GM21717 (cell line): ENCODE measurements around the gene DNAJC15.
A peak's percentile ranks its signal among the peaks of the same experiment; 100 is the strongest.
"Not testable (repeated sequence)": the region's sequence is repeated elsewhere in the genome, so short reads cannot be mapped to it uniquely, and the experiment has no call there.

Experiments used
- ATAC-seq: cut with Tn5 transposase; IDR thresholded peaks from one replicate; pipeline ENCODE4 v1.9.1; 2021; ENCODE audit warnings: mild to moderate bottlenecking, moderate library complexity; ENCODE audit not compliant: unreplicated experiment

DNAJC15 gene

DNA sequence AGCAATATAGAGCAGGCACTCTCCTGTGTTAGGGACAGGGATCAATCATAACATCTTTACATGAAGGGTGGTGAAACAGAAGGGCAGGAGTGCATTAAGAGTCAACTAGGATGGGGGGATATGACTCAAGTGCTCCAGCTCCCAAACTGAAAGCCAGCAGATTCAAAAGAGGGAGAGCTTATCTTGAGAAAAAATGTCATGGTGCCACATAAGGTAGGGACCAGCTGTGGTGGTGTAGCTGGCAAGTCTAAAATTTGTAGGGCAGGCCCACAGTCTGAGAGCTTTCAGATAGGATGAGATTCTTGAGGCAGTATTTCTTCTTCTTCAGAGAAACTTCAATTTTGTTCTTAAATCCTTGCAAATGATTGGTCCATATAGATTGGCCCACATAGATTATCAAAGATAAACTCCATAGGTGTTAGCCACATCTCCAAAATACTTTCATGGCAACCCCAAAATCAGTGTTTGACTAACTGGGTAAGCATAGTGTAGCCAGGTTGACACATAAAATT lies 19.1 kb downstream of the DNAJC15 start:
- no peak for ATAC-seq

DNA sequence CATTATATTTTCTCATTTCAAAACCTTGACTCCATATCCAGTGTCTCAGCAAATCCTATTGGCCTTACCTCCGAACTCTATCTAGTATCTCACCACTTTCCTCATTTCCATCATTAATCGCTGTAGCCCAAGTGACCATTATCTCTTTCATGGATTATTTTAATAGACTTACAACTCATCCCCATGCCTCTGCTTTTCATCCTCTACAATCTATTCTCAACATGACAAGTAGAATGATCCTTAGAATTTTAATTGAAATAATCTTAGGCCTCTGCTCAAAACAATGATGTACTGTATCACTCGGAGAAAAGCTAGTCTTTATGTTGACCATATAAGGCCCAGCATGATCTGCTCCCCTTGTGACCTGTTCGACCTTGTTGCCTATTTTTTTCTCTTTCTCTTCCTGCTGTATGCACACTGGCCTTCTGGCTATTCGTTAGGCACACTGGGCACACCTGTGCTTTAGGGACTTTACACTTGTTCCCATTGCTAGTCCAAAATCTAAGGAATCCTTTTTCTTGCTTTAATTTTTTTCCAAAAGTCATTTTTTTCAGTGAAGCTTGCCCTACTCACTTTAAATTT lies 21.4 kb downstream of the DNAJC15 start:
- ATAC-seq: no peak

DNA sequence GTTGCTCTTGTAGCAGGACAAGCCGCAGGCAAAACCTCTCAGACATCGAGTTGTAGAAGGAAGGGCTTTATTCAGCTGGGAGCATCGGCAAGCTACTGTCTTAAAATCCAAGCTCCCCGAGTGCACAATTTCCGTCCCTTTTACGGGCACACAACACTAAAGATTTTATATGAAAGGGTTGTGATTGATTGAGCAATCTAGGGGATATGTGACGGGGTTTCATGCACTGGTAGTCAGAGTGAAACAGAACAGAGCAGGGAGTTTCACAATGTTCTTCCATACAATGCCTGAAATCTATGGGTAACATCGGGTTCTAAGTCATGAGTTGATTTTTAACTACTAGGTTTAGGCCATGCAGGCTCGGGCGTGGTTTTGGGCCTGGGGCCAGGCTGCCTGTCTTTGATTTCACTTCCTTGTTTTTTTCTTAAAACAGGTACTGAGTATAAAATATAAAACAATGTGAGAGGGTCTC lies 22.0 kb downstream of the DNAJC15 start:
- ATAC-seq: not testable (repeated sequence)

DNA sequence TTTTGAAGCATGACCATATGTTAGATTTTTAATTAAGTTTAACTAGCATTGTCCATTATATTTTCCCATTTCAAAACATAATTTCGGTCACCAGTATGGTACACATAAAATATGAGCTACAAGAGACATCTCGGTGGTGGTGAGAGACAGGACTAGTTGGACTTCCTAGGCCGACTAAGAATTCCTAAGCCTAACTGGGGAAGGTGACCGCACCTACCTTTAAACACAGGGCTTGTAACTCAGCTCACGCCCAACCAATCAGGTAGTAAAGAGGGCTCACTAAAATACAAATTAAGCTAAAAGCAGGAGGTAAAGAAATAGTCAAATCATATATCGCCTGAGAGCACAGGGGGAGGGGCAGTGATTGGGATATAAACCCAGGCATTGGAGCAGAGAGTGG lies 22.9 kb downstream of the DNAJC15 start:
- ATAC-seq: no peak

DNA sequence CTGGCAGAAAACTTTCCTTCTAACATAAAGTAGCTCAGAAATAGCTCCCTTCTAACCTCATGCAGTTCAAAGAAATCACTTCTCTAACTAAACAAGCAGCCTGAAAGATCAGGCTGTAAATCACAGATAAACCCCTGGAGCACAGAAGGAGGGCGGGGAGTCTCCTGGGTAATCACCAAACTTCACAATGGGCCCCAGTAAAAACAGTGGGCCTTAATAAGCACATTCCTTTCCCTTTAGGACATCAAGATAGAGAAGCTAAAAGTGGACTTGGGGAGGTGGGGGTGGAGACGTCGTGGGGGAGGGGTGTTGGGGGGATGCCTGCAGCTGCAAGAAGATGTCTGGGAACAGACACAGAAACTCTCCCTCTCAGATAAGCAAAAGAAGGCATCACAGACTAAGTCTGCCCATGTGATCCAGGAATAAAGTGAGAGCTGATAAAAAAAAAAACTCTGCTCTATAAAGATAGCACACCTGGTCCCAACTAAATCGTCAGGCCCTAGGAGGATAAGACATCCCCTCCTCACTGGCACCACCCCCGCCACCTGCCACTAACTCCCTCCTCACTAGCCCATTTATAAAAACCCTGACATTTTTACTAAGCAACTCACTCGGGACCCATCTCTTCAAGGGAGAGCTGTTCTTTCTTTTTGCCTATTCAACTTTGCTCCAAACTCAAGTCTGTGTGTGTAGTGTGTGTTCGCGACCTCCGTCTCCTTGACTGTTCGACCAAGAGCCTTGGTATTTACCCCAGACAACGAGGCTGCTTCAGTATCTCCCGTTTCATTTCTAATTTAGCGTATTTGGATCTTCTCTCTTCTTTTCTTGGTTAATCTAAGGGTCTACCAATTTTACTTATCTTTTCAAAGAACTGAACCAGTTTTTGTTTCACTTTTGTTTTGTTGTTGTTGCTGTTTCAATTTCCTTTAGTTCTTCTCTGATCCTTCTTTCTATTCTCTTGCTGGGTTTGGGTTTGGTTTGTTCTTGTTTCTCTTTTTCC lies 31.7 kb downstream of the DNAJC15 start:
- no peak for ATAC-seq

DNA sequence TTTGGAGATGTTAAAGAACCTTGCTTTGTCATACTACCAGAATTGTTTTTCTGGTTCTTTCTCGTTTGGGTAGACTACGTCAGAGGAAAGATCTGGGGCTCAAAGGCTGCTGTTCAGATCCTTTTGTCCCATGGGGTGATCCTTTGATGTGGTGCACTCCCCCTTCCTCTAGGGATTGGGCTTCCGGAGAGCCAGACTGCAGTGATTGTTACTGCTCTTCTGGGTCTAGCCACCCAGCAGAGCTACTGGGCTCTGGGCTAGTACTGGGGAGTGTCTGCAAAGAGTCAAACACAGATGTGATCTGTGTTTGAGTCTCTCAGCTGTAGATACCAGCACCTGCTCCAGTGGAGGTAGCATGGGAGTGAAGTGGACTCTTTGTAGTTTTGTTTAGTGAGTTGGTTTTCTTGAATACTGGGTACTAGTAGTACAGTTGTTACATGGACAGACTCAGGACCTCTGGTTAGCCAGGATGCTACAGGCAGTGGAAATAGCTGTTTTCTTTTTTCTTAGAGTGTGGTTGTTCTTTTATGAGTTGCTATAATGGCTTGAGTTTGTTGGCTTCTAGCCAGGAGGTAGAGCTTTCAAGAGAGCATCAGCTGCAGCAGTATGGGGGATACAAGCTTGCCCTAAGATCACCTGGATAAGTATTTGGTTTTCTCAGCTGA lies 34.4 kb downstream of the DNAJC15 start:
- no peak for ATAC-seq

DNA sequence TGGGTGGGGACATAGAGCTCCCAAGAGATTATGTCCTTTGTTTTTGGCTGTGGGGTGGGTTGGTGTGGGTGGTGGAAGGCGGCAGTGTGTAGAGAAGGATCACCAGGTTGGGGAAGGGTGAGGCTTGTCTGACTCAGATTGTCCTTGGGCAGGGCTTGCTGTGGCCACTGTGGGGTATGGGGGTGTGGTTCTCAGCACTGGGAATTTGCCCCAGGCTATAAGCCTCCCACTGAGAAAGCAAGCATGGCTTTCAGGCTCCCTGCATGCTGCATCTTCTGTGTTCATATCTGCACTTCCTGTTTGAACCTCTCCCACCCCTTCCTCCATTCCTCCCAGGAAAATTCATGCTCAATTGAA lies 34.9 kb downstream of the DNAJC15 start:
- no peak for ATAC-seq

DNA sequence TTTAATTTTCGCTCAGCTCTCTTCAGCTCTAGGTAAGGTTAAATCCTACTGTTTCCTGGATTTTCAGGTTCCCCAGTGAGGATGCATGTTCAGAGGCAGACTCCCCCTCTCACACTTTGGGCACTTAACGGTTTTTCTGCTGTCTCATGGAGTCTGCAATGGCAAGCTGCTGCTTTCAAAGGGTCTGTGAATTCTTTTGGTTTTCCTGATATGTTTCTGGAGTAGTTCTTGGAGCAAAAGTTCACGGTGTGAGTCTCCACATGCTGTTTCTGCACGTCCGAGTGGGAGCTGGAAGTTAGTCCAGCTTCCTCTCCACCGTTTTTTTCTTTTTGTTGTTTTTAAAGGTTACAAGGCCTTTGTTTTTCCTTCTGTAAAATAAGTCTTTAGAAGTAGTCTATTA lies 35.4 kb downstream of the DNAJC15 start:
- ATAC-seq: no peak

DNA sequence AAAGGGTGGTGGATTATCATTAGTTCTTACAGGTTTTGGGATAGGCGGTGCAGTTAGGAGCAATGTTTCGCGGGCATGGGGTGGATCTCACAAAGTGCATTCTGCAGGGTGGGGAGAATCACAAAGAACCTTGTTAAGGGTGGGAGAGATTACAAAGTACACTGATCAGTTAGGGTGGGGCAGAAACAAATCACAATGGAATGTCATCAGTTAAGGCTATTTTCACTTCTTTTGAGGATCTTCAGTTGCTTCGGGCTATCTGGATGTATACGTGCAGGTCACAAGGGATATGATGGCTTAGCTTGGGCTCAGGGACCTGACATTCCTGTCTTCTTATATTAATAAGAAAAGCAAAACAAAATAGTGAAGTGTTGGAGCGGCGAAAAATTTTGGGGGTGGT lies 36.4 kb downstream of the DNAJC15 start:
- ATAC-seq: not testable (repeated sequence)

DNA sequence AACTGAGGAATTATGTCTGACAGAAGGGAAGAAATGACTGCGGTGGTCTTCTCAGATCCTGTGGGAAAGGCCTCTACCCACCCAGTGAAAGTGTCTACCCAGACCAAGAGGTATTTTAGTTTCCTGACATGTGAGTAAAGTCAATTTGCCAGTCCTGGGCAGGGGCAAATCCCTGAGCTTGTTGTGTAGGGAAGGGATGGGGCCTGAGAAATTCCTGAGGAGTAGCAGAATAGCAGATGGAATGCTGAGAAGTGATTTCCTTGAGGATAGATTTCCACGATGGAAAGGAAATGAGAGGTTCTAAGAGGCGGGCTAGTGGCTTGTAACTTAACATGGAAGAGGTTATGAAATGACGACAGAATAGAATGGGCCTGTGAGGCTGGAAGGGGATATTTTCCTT lies 37.4 kb downstream of the DNAJC15 start:
- ATAC-seq: not testable (repeated sequence)

DNA sequence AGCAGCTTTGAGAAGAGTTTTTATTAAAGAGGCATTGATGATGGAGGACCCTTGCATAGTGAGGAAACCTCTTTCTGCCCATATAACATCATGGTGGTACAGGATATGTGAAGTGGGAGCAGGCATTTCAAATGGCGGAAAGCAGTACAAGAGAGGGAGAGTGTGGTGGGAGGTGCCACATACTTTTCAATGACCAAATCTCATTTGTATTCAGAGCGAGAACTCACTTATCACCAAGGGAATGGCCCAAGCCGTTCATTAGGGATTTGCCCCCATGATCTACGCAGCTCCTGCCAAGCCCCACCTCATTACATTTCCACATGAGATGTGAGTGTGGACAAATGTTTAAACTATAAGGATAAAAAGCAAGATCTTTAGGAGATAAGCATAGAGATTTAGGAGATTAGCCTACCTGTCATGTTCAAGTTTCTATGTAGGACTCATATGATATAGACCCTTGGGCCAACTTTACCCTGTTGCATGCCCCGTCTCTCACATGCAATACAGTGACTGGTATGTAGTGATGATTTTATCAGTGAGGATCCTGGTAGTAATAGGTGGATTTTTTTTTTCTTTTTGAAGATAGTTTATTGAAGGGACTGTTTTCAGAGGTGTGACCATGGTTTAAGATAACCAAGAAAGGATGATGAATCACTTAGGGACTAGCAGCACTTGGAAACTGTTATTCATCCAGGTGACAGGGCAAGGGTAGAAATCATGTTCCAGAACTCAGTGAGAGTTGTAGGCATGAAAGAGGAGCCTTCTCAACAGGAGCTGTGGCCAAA lies 38.3 kb downstream of the DNAJC15 start:
- ATAC-seq: no peak

DNA sequence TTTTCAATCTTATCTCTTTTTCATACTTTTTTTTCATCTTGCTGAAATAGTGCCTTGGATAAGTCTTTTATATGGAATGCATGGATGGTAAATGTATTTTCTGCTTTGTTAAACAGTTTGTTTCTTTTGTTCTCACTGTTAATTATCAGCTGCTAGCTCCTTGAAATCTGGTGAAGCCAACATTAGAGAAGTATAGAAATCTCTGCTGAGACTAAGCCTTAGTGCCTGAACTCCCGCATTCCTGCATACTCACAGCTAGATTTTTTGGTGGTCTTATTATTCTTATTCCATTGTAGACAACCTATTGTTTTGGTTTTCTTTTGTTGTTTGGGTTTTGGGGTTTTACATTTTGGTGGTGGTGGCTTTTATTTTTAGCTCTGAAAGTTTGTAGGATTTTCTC lies 48.4 kb downstream of the DNAJC15 start:
- ATAC-seq: no peak

DNA sequence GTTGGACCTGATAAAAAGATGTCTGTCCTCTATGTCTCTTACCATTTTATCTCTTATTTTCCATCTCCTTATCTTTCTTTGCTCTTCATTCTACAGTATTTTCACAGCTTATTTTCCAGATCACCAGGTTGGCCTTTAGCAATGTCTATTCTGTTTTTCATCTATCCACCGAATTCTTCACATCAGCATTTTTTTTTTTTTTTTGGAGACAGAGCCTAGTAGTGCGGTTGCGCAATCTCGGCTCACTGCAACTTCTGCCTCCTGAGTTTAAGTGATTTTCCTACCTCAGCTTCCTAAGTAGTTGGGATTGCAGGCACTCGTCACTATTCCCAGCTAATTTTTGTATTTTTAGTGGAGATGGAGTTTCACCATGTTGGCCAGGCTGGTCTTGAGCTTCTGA lies 49.0 kb downstream of the DNAJC15 start:
- no peak for ATAC-seq

DNA sequence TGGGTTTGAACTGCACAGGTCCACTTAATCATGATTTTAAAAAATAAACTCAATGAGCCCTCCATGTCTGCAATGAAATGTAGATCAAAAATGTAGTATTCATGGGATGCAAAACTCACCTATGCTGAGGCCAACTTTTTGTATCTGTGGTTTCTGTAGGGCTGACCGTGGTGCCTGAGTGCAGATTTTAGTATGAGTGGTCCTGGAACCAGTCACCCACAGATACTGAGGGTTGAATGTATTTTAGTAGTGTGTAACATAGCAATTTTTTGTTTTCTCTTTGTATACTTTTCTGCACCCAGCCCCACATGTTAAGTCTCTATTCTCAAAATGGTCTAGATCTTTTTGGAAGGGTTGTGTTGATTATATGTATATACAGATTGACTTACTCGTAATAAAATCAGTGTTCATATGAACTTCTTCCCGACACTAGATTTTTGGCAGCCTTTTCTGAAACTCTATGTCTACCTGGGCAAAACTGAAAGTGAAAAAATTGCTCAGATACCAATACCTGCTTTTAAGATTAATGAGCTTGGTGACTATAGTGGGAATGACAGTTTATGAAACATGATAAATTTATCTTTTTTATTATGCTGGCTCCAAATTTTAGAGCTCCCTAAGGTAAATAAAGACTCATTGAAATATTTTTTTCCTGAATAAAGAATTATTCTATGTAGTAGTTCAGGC lies 51.6 kb downstream of the DNAJC15 start:
- peak; percentile 70 for ATAC-seq

DNA sequence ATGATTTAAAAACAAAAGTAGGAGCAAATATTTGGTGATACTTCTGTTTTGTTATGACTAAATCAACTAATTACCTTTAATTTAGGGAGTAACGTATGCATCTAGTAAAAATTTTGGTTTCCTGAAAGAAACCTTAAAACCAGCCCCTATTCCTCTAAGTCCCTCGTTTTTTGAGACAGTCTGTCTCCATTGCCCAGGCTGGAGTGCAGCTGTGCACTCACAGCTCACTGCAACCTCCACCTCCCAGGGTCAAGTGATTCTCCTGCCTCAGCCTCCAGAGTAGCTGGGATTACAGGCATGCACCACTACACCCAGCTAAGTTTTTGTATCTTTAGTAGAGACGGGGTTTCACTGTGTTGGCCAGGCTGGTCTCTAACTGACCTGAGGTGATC lies 52.1 kb downstream of the DNAJC15 start:
- ATAC-seq: peak; percentile 22

DNA sequence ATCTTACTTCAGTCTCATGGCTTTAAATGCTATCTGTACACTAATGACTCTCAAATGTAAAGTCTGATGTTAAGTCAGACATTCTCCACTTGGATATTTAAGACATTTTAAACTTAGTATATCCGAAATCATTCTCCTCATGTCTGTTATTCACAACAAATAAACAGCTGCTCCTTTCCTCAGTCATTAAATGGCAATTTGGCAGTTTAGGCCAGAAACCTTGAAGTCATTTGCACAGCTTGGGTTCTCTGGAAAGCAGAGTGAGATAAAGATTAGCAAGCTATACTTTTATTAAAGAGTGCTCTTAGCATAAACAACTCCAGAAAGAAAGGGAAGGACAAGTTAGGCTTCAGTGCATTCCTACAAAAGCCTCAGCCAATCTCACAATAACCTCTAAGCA lies 53.7 kb downstream of the DNAJC15 start:
- no peak for ATAC-seq

DNA sequence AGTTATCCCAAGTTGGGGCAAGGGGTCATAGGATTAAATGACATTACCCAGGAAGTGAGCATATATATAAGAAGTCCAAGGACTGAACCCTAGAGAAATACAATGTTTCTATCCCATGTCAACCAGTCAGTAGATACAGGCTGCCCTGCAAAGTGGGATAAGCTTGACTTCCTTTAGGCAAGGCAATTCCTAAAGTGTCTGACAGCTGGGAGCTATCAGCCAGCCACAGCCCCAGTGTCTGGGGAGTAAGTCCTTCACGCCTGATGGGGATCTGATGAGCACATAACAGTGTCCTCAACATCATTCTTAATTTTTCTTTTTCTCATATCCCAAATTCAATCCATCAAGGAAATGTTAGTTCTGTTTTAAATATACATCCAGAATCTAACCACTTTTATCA lies 54.1 kb downstream of the DNAJC15 start:
- no peak for ATAC-seq

DNA sequence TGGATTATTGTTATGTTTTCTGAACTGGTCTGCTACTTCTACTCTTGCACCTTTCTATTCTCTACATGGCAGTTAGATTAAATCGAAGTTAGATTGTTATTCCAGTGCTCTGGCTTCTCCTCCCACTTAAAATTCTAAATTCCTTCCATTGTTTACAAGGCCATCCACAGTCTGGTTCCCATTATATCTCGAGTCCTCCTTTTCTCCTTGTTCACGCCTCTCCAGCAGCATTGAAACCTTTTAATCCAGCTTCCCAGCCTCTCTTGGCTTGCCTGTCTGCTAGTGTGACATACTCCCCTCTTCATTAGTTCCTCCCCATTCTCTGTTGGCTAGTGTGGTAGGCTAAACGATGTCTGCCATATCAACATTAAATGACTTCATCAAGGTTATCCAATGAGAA lies 54.5 kb downstream of the DNAJC15 start:
- no peak for ATAC-seq

DNA sequence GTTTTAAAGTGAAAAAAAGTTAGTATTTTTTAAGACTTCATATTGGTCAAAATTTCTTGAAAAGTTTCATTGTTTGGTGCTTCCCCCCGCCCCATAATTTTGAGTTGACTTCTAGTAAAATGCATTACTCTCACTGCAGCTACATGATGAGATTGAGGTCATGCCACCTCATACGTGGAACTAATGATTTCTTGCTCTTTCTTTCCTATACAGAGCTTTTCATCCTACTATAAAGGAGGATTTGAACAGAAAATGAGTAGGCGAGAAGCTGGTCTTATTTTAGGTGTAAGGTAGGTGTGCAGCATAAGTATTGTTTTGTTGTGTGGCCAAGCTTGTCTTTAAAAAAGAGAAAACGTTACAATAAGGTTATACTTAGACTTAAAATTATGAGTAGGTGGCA lies 55.0 kb downstream of the DNAJC15 start:
- no peak for ATAC-seq

DNA sequence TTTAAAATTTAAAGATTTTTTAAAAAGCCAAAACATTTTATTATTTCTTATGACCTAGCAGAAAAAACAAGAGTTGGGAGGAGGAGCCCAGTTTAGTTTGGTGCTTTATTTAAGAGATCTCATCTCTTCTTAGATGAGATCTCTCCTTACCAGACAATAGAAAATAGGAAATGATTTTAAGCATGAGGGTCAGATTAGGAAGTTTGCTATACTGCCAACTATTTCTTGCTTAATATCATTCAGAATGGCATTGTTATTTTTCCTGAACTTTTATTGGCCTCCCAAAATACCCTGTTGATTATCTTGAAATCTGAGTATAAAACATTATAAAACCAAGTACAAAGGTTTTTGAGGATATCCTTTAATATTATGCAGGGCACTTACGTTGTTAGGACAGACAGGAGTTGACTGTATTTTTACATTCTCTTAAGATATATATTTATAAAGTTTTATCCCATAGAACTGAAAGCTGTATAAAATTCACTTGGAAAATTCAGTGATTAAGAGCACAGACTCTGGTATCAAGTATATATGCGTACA lies 56.1 kb downstream of the DNAJC15 start:
- no peak for ATAC-seq
